ENCODE measurements around the gene GDI2. TPM values are rescaled to one million over a fixed set of nuclear protein-coding genes. Genes with fewer than 3 reads are reported as not detected.

The GDI2 gene
- polyA plus RNA-seq, 1 donor (not counting 4 experiments of a cell fraction or from before 2014, with no cell fraction given) = 293 TPM

GRCh38 chr10:5832946-5833345 is 19.7 kb upstream of the GDI2 start:
- H3K4me2 ChIP-seq (ENCODE audit: control insufficient read depth, extremely low read depth, insufficient read depth, low read depth, low read length) = no peak overlapping the region
- H2AFZ ChIP-seq (ENCODE audit: control insufficient read depth, low read length) = peak overlapping the region; percentile 20
- no peak overlapping the region for H3K4me3 ChIP-seq (ENCODE audit: control insufficient read depth in 2 of 3, extremely low read depth in 1 of 3, insufficient read depth in 2 of 3, low read depth in 1 of 3, low read length in 3 of 3)
- H3K4me1 ChIP-seq (ENCODE audit: control insufficient read depth, extremely low read depth, insufficient read depth, low read length) = no peaks in the 10 kb centered on the region
- peaks cover 9% of the 10 kb centered on the region for H3K27me3 ChIP-seq (ENCODE audit: control insufficient read depth, extremely low read depth, insufficient read depth, low read length)
- H3K9ac ChIP-seq (ENCODE audit: control insufficient read depth, extremely low read depth, insufficient read depth, low read length) = no peak overlapping the region
- TF ChIP-seq CTCF (optimal IDR thresholded peaks at IDR 0.05 in 1 of 3, IDR thresholded peaks at IDR 0.05 in 1 of 3, conservative IDR thresholded peaks at IDR 0.05 in 1 of 3; ENCODE audit: extremely low read depth in 1 of 3, insufficient read depth in 2 of 3, low read length in 3 of 3) = no peak
- TF ChIP-seq EZH2 (IDR thresholded peaks at IDR 0.05; ENCODE audit: low read length) = no peak
- no peaks in the 10 kb centered on the region for H4K20me1 ChIP-seq (ENCODE audit: control insufficient read depth, extremely low read depth, insufficient read depth, low read length)
- DNase-seq (ENCODE audit: low read depth, low spot score) (no peak), FAIRE-seq (no peak)
- no peaks in the 10 kb centered on the region for H3K9me1 ChIP-seq (ENCODE audit: control insufficient read depth, extremely low read depth, insufficient read depth, low read length)
- H3K9me3 ChIP-seq (ENCODE audit: control insufficient read depth, low read depth, low read length) = no peaks in the 10 kb centered on the region
- dilution Hi-C loops (cut with MboI; ENCODE audit: extremely low pct_ligation_motif_present, low sequenced_read_pairs) = no loop called here
- H3K27ac ChIP-seq (ENCODE audit: control insufficient read depth, insufficient read depth, low read length) = no peak overlapping the region
- H3K79me2 ChIP-seq (ENCODE audit: control insufficient read depth, insufficient read depth, low read length) = no peaks in the 10 kb centered on the region
- H3K36me3 ChIP-seq (ENCODE audit: control insufficient read depth in 2 of 2, extremely low read depth in 1 of 2, insufficient read depth in 2 of 2, low read length in 2 of 2) = no peaks in the 10 kb centered on the region

GRCh38 chr10:5831446-5831782 is 18.2 kb upstream of the GDI2 start:
- Histone ChIP-seq H3K4me2 (ENCODE audit: control insufficient read depth, extremely low read depth, insufficient read depth, low read depth, low read length) (no peak overlapping the region), H2AFZ (ENCODE audit: control insufficient read depth, low read length) (no peak overlapping the region), H3K4me1 (ENCODE audit: control insufficient read depth, extremely low read depth, insufficient read depth, low read length) (no peaks in the 10 kb centered on the region), H3K9me1 (ENCODE audit: control insufficient read depth, extremely low read depth, insufficient read depth, low read length) (no peaks in the 10 kb centered on the region), H3K36me3 (ENCODE audit: control insufficient read depth in 2 of 2, extremely low read depth in 1 of 2, insufficient read depth in 2 of 2, low read length in 2 of 2) (no peaks in the 10 kb centered on the region), H3K9me3 (ENCODE audit: control insufficient read depth, low read depth, low read length) (no peaks in the 10 kb centered on the region), H4K20me1 (ENCODE audit: control insufficient read depth, extremely low read depth, insufficient read depth, low read length) (no peaks in the 10 kb centered on the region), H3K4me3 (ENCODE audit: control insufficient read depth in 2 of 3, extremely low read depth in 1 of 3, insufficient read depth in 2 of 3, low read depth in 1 of 3, low read length in 3 of 3) (no peak overlapping the region), H3K79me2 (ENCODE audit: control insufficient read depth, insufficient read depth, low read length) (no peaks in the 10 kb centered on the region), H3K27ac (ENCODE audit: control insufficient read depth, insufficient read depth, low read length) (no peak overlapping the region), H3K27me3 (ENCODE audit: control insufficient read depth, extremely low read depth, insufficient read depth, low read length) (peaks cover 9% of the 10 kb centered on the region), H3K9ac (ENCODE audit: control insufficient read depth, extremely low read depth, insufficient read depth, low read length) (no peak overlapping the region)
- dilution Hi-C loops (cut with MboI; ENCODE audit: extremely low pct_ligation_motif_present, low sequenced_read_pairs) = no loop called here
- no peak for FAIRE-seq
- DNase-seq (ENCODE audit: low read depth, low spot score) = no peak
- no peak for TF ChIP-seq CTCF (optimal IDR thresholded peaks at IDR 0.05 in 1 of 3, IDR thresholded peaks at IDR 0.05 in 1 of 3, conservative IDR thresholded peaks at IDR 0.05 in 1 of 3; ENCODE audit: extremely low read depth in 1 of 3, insufficient read depth in 2 of 3, low read length in 3 of 3)
- no peak for TF ChIP-seq EZH2 (IDR thresholded peaks at IDR 0.05; ENCODE audit: low read length)

Data from keratinocyte (primary cell).